Activated B cell treated with CpG ODN at 0.5 μM for 24 hours (primary cell): Measurements from ENCODE around the gene FERMT1. TPM values are rescaled to one million over a fixed set of nuclear protein-coding genes. Genes with fewer than 3 reads are reported as not detected.
A peak's percentile ranks its signal among the peaks of the same experiment; 100 is the strongest.

Source experiments
- ATAC-seq: fragments of 200-7000 bp; cut with Tn5 transposase; one replicate; pipeline ENCODE4 v1.10.0; 2021; ENCODE audit warnings: low read depth, mild to moderate bottlenecking, moderate library complexity
- CTCF ChIA-PET: fragments of 350-600 bp; sonication (Branson Sonifier 250); formaldehyde crosslinking; loops from one replicate; lab custom pipeline; 2021; ENCODE audit warnings: antibody characterized with exemption; lab: Charles Lee
- POLR2A ChIA-PET: fragments of 350-600 bp; sonication (Branson Sonifier 250); formaldehyde crosslinking; loops from one replicate; lab custom pipeline; 2021; ENCODE audit warnings: antibody characterized with exemption; lab: Charles Lee
- DNase-seq: peaks from one replicate; pipeline ENCODE4 v3.0.0; 2022
- H3K27ac Mint-ChIP-seq: one replicate; pipeline ENCODE4 v1.8.0; 2020; ENCODE audit warnings: mixed read lengths
- H3K27me3 Mint-ChIP-seq: one replicate; pipeline ENCODE4 v1.8.0; 2021; ENCODE audit warnings: mixed read lengths
- H3K36me3 Mint-ChIP-seq: one replicate; pipeline ENCODE4 v1.8.0; 2021; ENCODE audit warnings: low read depth, mixed read lengths
- H3K4me1 Mint-ChIP-seq: one replicate; pipeline ENCODE4 v1.8.0; 2021; ENCODE audit warnings: mixed read lengths
- H3K4me3 Mint-ChIP-seq: one replicate; pipeline ENCODE4 v1.8.0; 2020; ENCODE audit warnings: mild to moderate bottlenecking, mixed read lengths
- H3K9me3 Mint-ChIP-seq: one replicate; pipeline ENCODE4 v1.8.0; 2020; ENCODE audit warnings: mixed read lengths
- CTCF ChIP-seq: fragments of 200-600 bp; IDR thresholded peaks from one replicate; pipeline ENCODE4 v1.8.0; 2022; ENCODE audit warnings: antibody characterized with exemption, mild to moderate bottlenecking
- intact Hi-C: fragments of 100-400 bp; cut with micrococcal nuclease; formaldehyde crosslinking; loops from one replicate; pipeline ENCODE4 v1.15.1; 2024
- total RNA-seq: library from RNA; stranded (reverse); gene quantifications from 2 replicates; pipeline ENCODE4 v1.2.3, GENCODE V29; 2022

The FERMT1 gene
- total RNA-seq = 0.56 TPM in 1 of 2 replicates, not detected in the other

GRCh38 chr20:6122873-6123648 lies at the start of gene FERMT1:
Gene FERMT1, minus strand, starts transcription at chr20:6123030. Its CDS starts 3,476 bp downstream, at chr20:6119554.
- Mint-ChIP-seq H3K4me1 (peaks cover 9% of the 10 kb centered on the region), H3K27ac (no peak within 1 kb of the TSS), H3K9me3 (peaks cover 1% of the 10 kb centered on the region), H3K27me3 (peaks cover 30% of the 10 kb centered on the region), H3K4me3 (peak within 1 kb of the TSS; percentile 29), H3K36me3 (no peaks in the 10 kb centered on the region)
- intact Hi-C loops = no loop called here
- ATAC-seq = no peak
- ChIA-PET CTCF (no interaction called here), POLR2A (no interaction called here)
- TF ChIP-seq CTCF = no peak
- no peak for DNase-seq

DNA sequence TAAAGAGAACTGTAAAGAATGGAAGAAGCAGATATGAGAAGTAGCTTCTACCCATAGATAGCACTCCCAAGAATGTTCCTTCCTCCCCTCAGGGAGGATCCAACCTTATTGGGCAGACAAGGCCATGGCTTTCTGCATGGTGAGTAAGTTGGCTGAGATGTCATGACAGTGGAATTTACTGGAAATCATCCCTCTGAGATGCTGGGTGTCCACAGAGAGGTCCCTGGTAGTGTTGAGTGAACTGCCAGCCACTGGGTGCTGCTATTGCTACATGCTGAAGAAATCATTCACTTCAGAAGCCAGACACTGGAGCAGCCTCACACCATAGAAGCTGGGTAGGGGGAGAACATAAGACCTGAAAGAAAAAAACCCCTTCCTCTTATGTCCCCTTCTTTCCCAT lies 46.4 kb upstream of the FERMT1 start:
- no peaks in the 10 kb centered on the region for H3K4me1 Mint-ChIP-seq
- peaks cover 7% of the 10 kb centered on the region for H3K27me3 Mint-ChIP-seq
- ChIA-PET POLR2A (no interaction called here), CTCF (no interaction called here)
- ATAC-seq (no peak), DNase-seq (no peak)
- no peak for TF ChIP-seq CTCF
- peaks cover 3% of the 10 kb centered on the region for H3K9me3 Mint-ChIP-seq
- H3K36me3 Mint-ChIP-seq = no peaks in the 10 kb centered on the region
- no peak overlapping the region for H3K27ac Mint-ChIP-seq
- intact Hi-C loops = no loop called here
- no peak overlapping the region for H3K4me3 Mint-ChIP-seq

GRCh38 chr20:6168204-6168603 lies 45.4 kb upstream of the FERMT1 start:
- no peak for TF ChIP-seq CTCF
- CTCF ChIA-PET = no interaction called here
- ATAC-seq (no peak), DNase-seq (no peak)
- Mint-ChIP-seq H3K9me3 (peaks cover 3% of the 10 kb centered on the region), H3K27ac (no peak overlapping the region), H3K36me3 (no peaks in the 10 kb centered on the region), H3K27me3 (peaks cover 9% of the 10 kb centered on the region), H3K4me1 (no peaks in the 10 kb centered on the region), H3K4me3 (no peak overlapping the region)
- intact Hi-C loops = no loop called here
- POLR2A ChIA-PET = no interaction called here

- H3K4me3 Mint-ChIP-seq = no peak overlapping the region
- H3K27me3 Mint-ChIP-seq = peaks cover 21% of the 10 kb centered on the region
- H3K36me3 Mint-ChIP-seq = no peaks in the 10 kb centered on the region
- intact Hi-C loops = no loop called here
- no peak for TF ChIP-seq CTCF
- ChIA-PET POLR2A (no interaction called here), CTCF (no interaction called here)
- no peaks in the 10 kb centered on the region for H3K9me3 Mint-ChIP-seq
- H3K27ac Mint-ChIP-seq = no peak overlapping the region
- ATAC-seq (no peak), DNase-seq (no peak)
- H3K4me1 Mint-ChIP-seq = no peaks in the 10 kb centered on the region
These were observed 42.5 kb upstream of the FERMT1 start for GRCh38 chr20:6165346-6165745.

DNA sequence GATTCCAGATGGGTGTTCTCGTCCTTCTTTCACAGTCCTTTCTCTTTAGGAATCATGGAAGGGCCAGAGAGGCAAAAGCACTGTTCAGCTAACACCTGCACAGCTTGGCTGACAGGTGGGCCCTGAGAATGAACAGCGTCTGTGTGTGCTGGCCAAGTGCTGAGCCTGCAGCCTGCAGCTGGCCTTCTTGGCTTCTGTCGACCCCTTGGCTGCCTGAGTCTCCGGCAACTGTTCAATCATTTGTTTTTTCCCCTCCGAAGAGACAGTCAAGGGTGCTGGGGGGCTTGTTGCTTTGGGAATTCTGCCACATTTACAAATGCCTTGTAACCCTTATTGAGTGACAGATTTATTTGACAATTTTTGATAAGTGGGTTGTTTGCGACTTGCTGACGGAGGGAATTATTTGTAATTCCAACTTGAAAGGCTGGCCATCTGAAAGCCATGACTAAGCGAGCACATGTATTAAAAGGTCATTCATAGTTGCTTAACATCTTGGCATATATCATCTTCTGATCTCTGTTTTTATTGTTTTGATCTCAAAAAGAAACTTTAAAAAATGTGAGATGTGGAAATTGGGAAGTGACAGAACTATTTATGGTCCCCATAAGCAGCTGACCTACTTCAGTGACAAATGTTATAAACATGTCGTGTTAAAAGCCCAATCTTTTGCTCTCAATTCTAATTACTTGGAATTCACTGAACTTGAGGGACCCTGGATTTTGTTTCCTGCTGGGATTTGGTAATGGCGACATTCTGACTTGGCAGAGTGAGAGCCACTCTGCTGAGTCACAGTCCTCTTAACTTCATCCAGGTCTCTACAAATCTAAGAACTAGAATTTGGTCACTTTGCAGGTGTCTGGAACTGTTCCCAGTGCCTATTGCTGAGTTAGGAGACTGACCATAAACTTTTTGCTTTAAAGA lies 41.9 kb upstream of the FERMT1 start:
- POLR2A ChIA-PET = no interaction called here
- ATAC-seq = no peak
- no peak overlapping the region for H3K4me3 Mint-ChIP-seq
- H3K9me3 Mint-ChIP-seq = no peaks in the 10 kb centered on the region
- CTCF ChIA-PET = no interaction called here
- DNase-seq = no peak
- intact Hi-C loops = no loop called here
- no peaks in the 10 kb centered on the region for H3K36me3 Mint-ChIP-seq
- TF ChIP-seq CTCF = no peak
- no peaks in the 10 kb centered on the region for H3K4me1 Mint-ChIP-seq
- H3K27me3 Mint-ChIP-seq = peaks cover 22% of the 10 kb centered on the region
- H3K27ac Mint-ChIP-seq = no peak overlapping the region
